GM18502 (cell line): Measurements from ENCODE around the gene ARRDC2.
"Not testable (repeated sequence)": the region's sequence is repeated elsewhere in the genome, so short reads cannot be mapped to it uniquely, and the experiment has no call there.

ENCODE experiments used
- ATAC-seq: cut with Tn5 transposase; IDR thresholded peaks from one replicate; pipeline ENCODE4 v1.9.1; 2021; ENCODE audit warnings: mild to moderate bottlenecking; ENCODE audit not compliant: unreplicated experiment, poor library complexity

Gene ARRDC2

GRCh38 chr19:18013210-18014111 is 5.5 kb downstream of the ARRDC2 start:
- ATAC-seq = no peak

DNA sequence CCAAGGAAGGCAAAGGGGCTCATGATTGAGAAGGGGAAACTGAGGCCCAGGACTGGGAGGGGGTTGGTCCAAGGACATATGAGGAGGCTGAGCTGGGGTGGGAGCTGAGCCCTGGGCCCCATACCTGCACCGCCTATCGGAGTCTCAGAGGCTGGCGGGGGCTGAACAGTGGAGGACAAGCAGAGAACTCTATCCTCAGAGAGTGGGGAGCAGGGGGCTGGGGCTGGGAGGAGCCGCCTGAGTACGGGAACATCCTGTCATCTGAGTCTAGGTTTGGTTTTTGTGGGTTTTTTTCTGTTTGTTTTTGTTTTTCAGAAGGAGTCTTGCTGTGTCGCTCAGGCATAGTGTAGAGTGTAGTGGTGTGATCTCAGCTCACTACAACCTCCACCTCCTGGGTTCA is 6.2 kb downstream of the ARRDC2 start:
- ATAC-seq = no peak

GRCh38 chr19:18016209-18016910 is 8.4 kb downstream of the ARRDC2 start:
- no peak for ATAC-seq

DNA sequence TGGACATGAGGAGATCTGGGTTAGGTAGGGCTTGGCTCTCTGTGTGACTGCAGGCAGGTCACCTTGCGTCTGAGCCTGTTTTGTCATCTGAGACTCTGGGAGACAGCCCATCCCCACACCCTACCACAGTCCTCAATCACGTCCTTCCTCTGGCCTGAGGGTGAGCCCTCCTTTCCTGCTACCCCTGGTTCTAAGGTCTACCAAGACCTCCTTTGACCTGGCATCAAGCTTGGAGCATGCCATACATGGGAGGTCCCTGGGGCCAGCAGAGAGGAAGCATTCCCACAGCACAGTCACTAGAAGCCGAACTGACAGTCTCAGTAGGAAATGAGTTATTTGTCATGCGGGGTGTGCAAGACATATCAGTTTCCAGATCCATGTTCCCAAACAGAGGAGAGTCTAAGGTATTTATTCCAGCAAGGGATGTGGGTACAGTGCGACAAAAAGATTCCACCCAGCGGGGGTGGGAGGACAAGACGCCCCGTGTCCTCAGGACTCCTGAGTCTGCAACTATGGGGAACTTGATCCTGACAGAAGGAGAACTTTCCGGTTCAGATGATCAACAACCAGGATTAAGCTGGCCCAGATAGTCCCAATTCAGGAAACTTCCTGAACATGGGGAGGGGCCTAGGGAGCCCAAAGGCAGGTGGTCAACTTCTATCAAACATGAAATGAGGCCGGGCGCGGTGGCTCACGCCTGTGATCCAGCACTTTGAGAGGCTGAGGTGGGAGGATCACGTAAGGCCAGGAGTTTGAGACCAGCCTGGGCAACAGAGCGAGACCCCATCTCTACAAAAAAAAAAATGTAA is 9.5 kb downstream of the ARRDC2 start:
- ATAC-seq = no peak

DNA sequence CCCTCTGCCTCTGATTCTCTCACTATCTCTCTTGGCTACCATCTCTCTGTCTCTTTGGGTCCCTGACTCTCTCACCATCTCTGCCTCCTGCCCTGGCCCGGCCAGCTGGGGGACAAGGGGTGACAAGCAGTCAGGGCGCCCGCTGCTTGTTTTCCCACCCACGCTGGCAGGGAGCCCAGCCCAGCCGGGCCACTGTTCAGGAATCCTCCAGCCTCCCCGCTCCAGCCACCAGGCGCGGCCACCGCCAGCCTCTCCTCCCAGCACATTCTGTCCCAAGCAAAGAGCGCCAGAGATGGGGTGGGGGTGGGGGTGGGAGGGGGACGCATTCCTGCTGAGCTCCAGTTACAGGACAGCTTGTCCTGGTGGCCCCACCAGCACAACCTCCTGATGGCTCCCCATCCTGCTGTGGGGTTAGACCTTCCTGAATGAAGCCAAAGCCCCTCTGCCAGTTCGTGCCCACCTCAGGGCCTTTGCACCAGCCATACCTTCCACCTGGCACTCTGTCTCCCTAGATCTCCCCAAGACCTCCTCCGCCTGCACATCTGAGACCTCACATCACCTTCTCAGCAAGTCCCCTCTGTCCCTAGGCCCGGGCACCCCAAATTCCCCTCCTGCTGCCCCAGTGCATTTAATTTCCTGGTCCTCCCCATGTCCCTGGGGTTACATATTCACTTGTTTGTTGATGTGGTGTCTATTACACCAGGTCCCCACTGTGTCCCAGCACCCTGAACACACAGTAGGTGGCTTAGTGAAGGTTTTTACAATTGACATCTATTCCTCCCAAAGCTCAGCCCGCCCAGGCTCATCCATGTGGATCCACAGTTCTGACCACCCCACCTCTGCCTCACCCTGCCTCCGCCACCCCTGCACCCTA is 12.5 kb downstream of the ARRDC2 start:
- no peak for ATAC-seq

DNA sequence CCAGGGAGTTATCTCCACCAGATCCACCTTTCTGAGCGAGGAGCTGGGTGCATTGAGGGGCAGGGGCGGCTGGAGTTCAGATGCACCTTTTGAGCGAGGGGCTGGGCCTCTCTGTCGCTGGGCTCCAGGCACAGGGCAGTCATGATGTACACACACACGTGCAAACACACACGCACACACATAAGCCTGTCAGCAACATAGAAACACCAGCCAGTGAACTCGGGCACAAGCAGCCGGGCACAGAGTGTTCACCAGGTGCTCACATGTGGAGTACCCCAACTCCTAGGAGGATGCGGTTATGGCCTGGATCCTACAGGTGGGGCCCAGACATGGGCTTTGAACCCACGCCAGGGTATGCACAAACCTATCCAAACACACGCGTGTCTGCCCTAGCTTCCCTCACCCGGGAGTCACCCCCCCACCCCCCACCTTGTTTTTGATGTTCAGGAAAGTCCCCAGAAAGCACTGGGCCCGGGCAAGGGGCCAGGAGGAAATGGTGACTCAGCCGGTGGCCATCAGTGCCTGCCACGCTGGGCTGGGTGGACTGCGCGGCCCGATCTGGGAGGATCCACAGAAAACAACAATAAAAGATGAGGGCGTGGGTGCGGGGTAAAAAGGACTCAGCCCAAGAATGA is 13.3 kb downstream of the ARRDC2 start:
- ATAC-seq = no peak

- ATAC-seq = no peak
Observed at GRCh38 chr19:18023622-18024251, 15.8 kb downstream of the ARRDC2 start.

DNA sequence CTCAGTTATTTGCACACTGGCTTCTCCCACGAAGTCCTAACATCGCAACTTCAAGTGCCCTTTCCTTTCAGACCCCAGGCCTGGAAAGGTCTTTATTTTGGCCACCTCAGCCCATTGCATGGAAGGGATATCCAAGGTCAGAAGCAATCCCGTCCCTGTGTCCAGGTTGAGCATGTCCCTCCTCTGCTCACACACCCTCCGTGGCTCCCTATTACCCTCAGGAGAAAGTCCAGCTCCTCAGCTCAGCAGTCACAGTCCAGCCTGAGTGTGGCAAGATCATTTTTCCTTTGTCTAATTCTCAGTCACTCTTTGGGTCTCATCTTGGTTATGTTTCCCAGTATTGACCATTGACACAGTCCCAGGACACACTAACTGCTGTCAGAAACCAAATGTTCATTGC is 19.2 kb downstream of the ARRDC2 start:
- ATAC-seq = no peak

DNA sequence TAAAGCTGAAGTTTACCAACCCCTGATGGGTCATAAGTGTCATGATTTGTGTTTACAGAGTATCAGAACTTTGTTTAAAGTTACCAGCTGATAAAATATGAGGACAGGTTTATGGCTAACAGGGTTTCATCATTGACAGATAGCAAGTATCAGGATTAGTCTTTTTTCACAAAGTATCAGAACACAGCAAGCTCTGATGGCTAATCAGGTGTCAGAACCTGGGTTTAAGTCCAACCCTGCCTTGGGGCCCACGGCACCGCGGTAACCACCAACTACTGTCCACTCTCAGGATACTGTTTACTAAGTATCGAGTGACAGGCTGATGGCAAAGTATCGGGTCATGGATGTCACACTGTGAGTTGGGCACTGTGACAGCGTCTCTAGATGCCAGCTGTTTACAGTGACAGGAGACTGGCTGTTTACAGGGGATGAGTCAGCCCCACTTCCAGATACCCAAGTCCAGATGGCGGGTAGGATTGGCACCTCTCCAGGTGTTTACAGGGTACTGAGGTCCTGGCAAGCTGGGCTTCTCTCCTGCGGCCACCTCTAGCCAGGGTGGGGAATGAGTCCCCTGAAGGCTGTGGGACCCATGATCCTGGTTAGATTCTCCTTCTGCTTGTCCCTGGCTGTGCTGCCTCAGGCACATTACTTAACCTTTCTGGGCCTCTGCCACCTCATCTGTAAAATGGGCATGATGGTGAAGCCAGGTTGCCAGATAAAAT is 21.8 kb downstream of the ARRDC2 start:
- no peak for ATAC-seq

GRCh38 chr19:18031401-18031800 is 23.4 kb downstream of the ARRDC2 start:
- not testable (repeated sequence) for ATAC-seq

DNA sequence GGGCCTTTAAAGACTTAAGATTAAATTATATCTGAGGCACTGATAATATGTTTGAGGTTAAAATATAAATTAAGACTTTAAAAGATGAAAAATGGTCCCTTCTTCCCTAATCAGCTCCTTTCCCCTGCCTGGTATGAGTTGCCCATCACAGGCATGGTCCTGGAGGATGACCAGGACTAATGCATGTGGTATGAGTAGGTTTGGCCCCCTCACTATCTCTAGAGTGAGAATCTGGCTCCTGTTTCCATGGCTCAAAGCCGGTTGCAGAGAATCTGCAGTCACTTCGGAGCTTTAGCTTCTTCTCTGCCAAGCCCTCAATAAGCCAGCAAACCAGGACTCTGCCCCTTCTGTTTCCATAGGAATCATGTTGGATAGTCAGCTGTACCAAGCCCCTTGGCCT is 24.1 kb downstream of the ARRDC2 start:
- ATAC-seq = not testable (repeated sequence)

DNA sequence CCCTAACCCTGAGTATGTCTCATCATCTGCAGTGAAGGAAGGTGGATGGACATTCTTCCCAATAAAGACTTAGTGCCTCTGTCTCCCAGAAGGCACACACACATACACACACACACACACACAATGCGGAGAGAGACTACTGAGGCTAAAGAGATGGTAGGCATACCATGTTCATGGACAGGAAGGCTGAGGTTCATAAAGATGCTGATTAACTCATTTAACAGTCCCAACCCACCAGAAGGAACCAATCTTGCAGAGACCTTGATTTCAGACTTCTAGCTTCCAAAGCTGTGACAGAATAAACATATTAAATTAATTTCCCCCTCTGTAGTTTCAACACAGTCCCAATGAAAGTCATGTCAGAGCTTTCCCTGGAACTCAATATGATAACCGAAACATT is 33.1 kb downstream of the ARRDC2 start:
- ATAC-seq = no peak

GRCh38 chr19:18043676-18044075 is 35.7 kb downstream of the ARRDC2 start:
- ATAC-seq = no peak

DNA sequence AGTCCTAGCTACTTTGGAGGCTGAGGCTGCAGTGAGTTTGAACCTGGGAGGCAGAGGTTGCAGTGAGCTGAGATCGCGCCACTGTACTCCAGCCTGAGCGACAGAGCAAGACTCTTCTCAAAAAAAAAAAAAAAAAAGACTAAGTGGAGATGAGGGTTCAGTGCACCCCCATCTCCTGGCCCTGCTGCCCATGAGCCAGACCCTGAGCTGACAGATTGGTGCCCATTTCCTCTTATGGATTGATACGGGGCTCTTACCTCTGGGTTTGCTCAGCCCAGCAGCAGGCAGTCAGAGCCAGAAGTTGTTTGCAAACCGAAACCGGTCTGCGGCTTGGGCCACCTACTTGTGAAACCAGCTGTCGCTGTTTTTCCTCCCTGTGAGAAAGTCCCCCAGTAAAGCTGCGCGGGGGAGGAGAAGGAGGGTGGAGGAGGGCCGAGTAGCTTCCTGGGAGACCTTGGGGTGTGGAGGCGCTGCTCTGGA is 36.9 kb downstream of the ARRDC2 start:
- ATAC-seq = peak; percentile 92

DNA sequence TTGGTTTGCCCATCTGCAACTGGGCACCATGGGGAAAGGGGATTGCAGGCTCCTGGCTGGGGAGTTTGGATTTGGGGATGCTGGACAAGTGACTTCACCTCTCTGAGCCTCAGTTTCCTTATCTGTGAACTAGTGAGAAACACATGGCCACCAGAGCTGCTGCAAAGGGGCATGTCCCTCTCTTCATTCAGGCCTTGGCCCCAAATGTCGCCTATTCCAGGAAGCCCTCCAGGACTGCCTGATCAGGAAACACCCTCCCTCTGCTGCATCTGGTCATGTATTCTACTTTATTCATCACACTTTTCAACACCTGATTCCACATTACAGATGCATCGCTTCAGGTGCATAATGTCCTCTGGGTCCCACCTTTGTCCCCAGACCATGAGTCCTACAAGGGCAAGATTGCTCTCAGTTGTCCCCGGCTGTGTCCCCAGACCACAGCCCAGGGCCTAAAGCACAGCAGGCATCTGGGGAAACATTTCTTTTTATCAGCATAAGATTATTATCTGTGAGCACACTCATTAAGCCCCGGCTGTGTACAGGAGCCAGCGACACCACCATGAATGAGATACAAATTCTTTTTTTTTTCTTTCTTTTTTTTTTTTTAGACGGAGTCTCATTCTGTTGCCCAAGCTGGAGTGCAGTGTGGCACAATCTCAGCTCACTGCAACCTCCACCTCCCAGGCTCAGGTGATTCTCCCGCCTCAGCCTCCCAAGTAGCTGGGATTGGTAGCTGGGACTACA is 37.5 kb downstream of the ARRDC2 start:
- no peak for ATAC-seq

GRCh38 chr19:18046059-18046718 is 38.2 kb downstream of the ARRDC2 start:
- no peak for ATAC-seq

DNA sequence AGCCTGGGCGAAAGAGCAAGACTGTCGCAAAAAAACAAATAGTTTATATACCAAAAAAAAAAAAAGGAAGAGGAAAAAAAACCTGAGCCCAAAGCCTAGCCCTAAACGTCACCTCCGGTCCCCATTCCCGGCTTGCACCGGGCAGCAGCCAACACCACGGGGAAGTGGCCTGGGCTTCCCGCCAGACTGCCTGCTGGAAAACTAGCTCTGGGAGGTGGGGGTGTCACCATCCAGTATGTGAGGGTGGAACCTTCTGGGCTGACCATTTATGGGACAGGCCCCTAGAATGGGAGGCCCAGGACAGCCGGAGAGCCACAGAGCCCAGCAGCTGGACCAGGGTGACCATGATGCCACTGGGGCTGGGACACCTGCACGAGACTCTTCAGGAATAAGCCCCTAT is 41.4 kb downstream of the ARRDC2 start:
- ATAC-seq = no peak
